ENCODE data around the gene TLK2.

TLK2 gene

GRCh38 chr17:62626719-62627218 is 148.1 kb downstream of the TLK2 start:
- peak overlapping the region; percentile 71 for H3K4me3 ChIP-seq (ENCODE audit: low read length)
- TF ChIP-seq CTCF (conservative IDR thresholded peaks at IDR 0.05; ENCODE audit: low read length) = no peak
- peak; percentile 87 for DNase-seq (ENCODE audit: low read depth)

- TF ChIP-seq CTCF (conservative IDR thresholded peaks at IDR 0.05; ENCODE audit: low read length) = no peak
- peak; percentile 73 for DNase-seq (ENCODE audit: low read depth)
- H3K4me3 ChIP-seq (ENCODE audit: low read length) = peak within 1 kb of the TSS; percentile 71
Measured at GRCh38 chr17:62627219-62627903, 148.7 kb downstream of the TLK2 start, which contains the start of gene MRC2. MRC2 (plus strand) TSS chr17:62627670; CDS start chr17:62627803, 133 bp downstream.

GRCh38 chr17:62627904-62628633 is 149.4 kb downstream of the TLK2 start:
- peak overlapping the region; percentile 71 for H3K4me3 ChIP-seq (ENCODE audit: low read length)
- no peak for TF ChIP-seq CTCF (conservative IDR thresholded peaks at IDR 0.05; ENCODE audit: low read length)
- DNase-seq (ENCODE audit: low read depth) = peak; percentile 80

- TF ChIP-seq CTCF (conservative IDR thresholded peaks at IDR 0.05; ENCODE audit: low read length) = no peak
- H3K4me3 ChIP-seq (ENCODE audit: low read length) = peak overlapping the region; percentile 71
- peak; percentile 52 for DNase-seq (ENCODE audit: low read depth)
Measured at GRCh38 chr17:62628831-62629555, 150.4 kb downstream of the TLK2 start.

GRCh38 chr17:62629556-62630364 is 151.1 kb downstream of the TLK2 start:
- peak; percentile 26 for DNase-seq (ENCODE audit: low read depth)
- no peak for TF ChIP-seq CTCF (conservative IDR thresholded peaks at IDR 0.05; ENCODE audit: low read length)
- H3K4me3 ChIP-seq (ENCODE audit: low read length) = peak overlapping the region; percentile 71

GRCh38 chr17:62630365-62631085 is 151.9 kb downstream of the TLK2 start:
- TF ChIP-seq CTCF (conservative IDR thresholded peaks at IDR 0.05; ENCODE audit: low read length) = no peak
- no peak for DNase-seq (ENCODE audit: low read depth)
- peak overlapping the region; percentile 71 for H3K4me3 ChIP-seq (ENCODE audit: low read length)
